Left cardiac atrium (tissue), 4 donors: Measurements from ENCODE around the gene ZBTB17. TPM values are rescaled to one million over a fixed set of nuclear protein-coding genes. Genes with fewer than 3 reads are reported as not detected.
"Not testable (repeated sequence)": the region's sequence is repeated elsewhere in the genome, so short reads cannot be mapped to it uniquely, and the experiment has no call there.

Source experiments
- ATAC-seq, 2 donors: fragments of 200-7000 bp; cut with Tn5 transposase; one replicate each; pipeline ENCODE4 v1.9.1; 2020; ENCODE audit warnings: mild to moderate bottlenecking in 2 of 2, moderate library complexity in 2 of 2
- DNase-seq: peaks from one replicate; pipeline ENCODE4 v3.0.0-alpha.2; 2020
- intact Hi-C, 2 donors: fragments of 100-400 bp; cut with DNase I; formaldehyde crosslinking; loops; one replicate each; pipeline versions ENCODE4 v1.14.1 to v1.15.1; 2022 to 2023
- long read RNA-seq: library from polyadenylated mRNA; unstranded; transcript quantifications from one replicate; pipeline ENCODE4 v2.0.0, GENCODE V29; 2021
- total RNA-seq, 2 donors: library from RNA; stranded (reverse); fragmentation: NEBNext Ultra II Directional; extraction: Animal tissue kit (Norgen Biotek cat#: 25700); gene quantifications; one replicate each; pipeline ENCODE4 v1.2.1, GENCODE V29; 2021
- donor health status: DM: no; HTN: yes; CAD: no.
- donor health status: DM: no; HTN: yes; CAD: no; lungs with severe emphysema.
- donor health status: DM: yes; HTN: yes; CAD: no.
- donor health status: Dilated cardiomyopathy.

The ZBTB17 gene
- 10 to 100 TPM; 22.4 to 24.6 TPM for total RNA-seq
- long read RNA-seq, transcript ZBTB17-202 (16 exons, 2,745 nt), result major isoform, 12 of 31 reads
- long read RNA-seq, partial matches to known transcripts, result 2 of 31 reads
- long read RNA-seq, other reads (novel, unspliced or antisense), result 16 of 31 reads

- DNase-seq, result peak; percentile 97
- peak; percentile 99 for ATAC-seq
- intact Hi-C loops, result no loop called here
Observed at GRCh38 chr1:15975805-15976680, at the start of gene ZBTB17. ZBTB17 (minus strand) TSS chr1:15976101; CDS start chr1:15948495, 27,606 bp downstream.

- DNase-seq (no peak), ATAC-seq (no peak)
- intact Hi-C loops, result no loop called here
Observed at GRCh38 chr1:16023050-16023653, 47.3 kb upstream of the ZBTB17 start.

- DNase-seq, result no peak
- intact Hi-C loops, result no loop called here
- ATAC-seq, result no peak
Observed at GRCh38 chr1:16022393-16022792, 46.5 kb upstream of the ZBTB17 start.

GRCh38 chr1:16021681-16022080 lies 45.8 kb upstream of the ZBTB17 start, which contains the start of gene CLCNKA:
CLCNKA (plus strand) TSS chr1:16022036; CDS start chr1:16022620, 584 bp downstream.
- DNase-seq (no peak), ATAC-seq (no peak)
- intact Hi-C loops, result no loop called here

- ATAC-seq, intact Hi-C loops, DNase-seq: not testable (repeated sequence)
Observed at GRCh38 chr1:16020878-16021277, 45.0 kb upstream of the ZBTB17 start.

GRCh38 chr1:16020325-16020724 lies 44.4 kb upstream of the ZBTB17 start:
- intact Hi-C loops, result no loop called here
- DNase-seq, result no peak
- peak in 1 of 2 donors; percentile 1 for ATAC-seq

- ATAC-seq (peak in 1 of 2 donors; percentile 21), DNase-seq (peak; percentile 71)
- intact Hi-C loops, result no loop called here
Observed at GRCh38 chr1:16019644-16020277, 43.9 kb upstream of the ZBTB17 start.

GRCh38 chr1:16018749-16019643 lies 43.1 kb upstream of the ZBTB17 start:
- ATAC-seq, result peak in 1 of 2 donors; percentile 39
- intact Hi-C loops, result no loop called here
- DNase-seq, result no peak

- intact Hi-C loops, result no loop called here
- ATAC-seq, result peak in 1 of 2 donors; percentile 1
- no peak for DNase-seq
Observed at GRCh38 chr1:16018308-16018707, 42.4 kb upstream of the ZBTB17 start.

GRCh38 chr1:16017461-16018303 lies 41.8 kb upstream of the ZBTB17 start, which contains the start of gene HSPB7:
HSPB7 (minus strand) TSS chr1:16018043; CDS start chr1:16017963, 80 bp downstream.
- DNase-seq (peak; percentile 92), ATAC-seq (peak; percentile 64 to 66)
- intact Hi-C loops, result no loop called here

GRCh38 chr1:16017076-16017460 lies 41.2 kb upstream of the ZBTB17 start:
- ATAC-seq, result no peak

GRCh38 chr1:16015960-16016901 lies 40.3 kb upstream of the ZBTB17 start:
- ATAC-seq (peak in 1 of 2 donors; percentile 1), DNase-seq (peak; percentile 57)
- intact Hi-C loops, result no loop called here

More at GRCh38 chr1:16017076-16017460, 41.2 kb upstream of the ZBTB17 start:
- DNase-seq, result no peak
- intact Hi-C loops, result no loop called here

GRCh38 chr1:16015491-16015890 lies 39.6 kb upstream of the ZBTB17 start:
- DNase-seq (peak; percentile 49), ATAC-seq (no peak)
- intact Hi-C loops, result no loop called here

- intact Hi-C loops, result no loop called here
- DNase-seq, result peak; percentile 59
- ATAC-seq, result no peak
Observed at GRCh38 chr1:16014509-16015482, 38.9 kb upstream of the ZBTB17 start.

- no peak for ATAC-seq
Observed at GRCh38 chr1:16013908-16014258, 38.0 kb upstream of the ZBTB17 start.

More at GRCh38 chr1:16013908-16014258, 38.0 kb upstream of the ZBTB17 start:
- intact Hi-C loops, result no loop called here
- no peak for DNase-seq
